Spleen (tissue), 7 donors: Measurements from ENCODE around the gene LGALS12.

Experiments used
- POLR2A ChIP-seq, 3 donors: fragments of 450-650 bp; IDR thresholded peaks; one replicate each; pipeline ENCODE4 v1.5.1; 2017; ENCODE audit warnings: antibody characterized with exemption in 3 of 3, mild to moderate bottlenecking in 1 of 3
- TF ChIP-seq, protein P1 (sequence below), 11 experiments: fragments of 200-600 bp in 7 of 11; fragments of 450-650 bp in 4 of 11; sonication (generic) in 4 of 11; IDR thresholded peaks in 8 of 11; conservative IDR thresholded peaks in 3 of 11; 1 replicate in 7 of 11; 2 replicates in 4 of 11; pipeline versions ENCODE4 v1.4.0 to v1.8.0; 2016 to 2021; ENCODE audit warnings: antibody characterized with exemption in 11 of 11, inconsistent platforms in 4 of 11, mild to moderate bottlenecking in 1 of 11
- donor health status: DM: no; HTN: no; CAD: no; lungs with moderate emphysema.
- donor health status: DM: no; HTN: no; CAD: no.
- donor health status: DM: no; HTN: no; CAD: no.

DNA sequence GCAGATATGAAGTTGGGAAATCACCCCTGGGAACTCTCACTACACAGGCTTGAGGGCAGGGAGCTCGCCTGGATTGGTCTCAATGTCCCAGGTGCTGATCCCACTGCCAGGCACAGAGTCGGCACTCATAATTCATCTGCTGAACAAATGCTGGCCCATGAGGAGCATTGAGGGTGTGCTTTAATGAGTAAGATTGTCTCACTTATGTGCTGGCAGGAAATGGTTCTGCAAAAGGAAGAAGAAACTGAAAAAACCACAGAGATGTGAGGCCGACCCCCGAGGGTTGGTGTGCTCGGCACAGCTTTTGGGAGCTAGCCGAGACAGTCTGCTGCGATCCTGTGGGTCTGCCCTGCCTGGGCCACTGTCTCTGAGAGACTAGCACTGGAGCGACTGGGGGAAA is 47.9 kb downstream of the LGALS12 start:
- TF ChIP-seq, protein P1, sequence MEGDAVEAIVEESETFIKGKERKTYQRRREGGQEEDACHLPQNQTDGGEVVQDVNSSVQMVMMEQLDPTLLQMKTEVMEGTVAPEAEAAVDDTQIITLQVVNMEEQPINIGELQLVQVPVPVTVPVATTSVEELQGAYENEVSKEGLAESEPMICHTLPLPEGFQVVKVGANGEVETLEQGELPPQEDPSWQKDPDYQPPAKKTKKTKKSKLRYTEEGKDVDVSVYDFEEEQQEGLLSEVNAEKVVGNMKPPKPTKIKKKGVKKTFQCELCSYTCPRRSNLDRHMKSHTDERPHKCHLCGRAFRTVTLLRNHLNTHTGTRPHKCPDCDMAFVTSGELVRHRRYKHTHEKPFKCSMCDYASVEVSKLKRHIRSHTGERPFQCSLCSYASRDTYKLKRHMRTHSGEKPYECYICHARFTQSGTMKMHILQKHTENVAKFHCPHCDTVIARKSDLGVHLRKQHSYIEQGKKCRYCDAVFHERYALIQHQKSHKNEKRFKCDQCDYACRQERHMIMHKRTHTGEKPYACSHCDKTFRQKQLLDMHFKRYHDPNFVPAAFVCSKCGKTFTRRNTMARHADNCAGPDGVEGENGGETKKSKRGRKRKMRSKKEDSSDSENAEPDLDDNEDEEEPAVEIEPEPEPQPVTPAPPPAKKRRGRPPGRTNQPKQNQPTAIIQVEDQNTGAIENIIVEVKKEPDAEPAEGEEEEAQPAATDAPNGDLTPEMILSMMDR (IDR thresholded peaks at IDR 0.05 in 8 of 11, conservative IDR thresholded peaks at IDR 0.05 in 3 of 11) = no peak
- no peak for TF ChIP-seq POLR2A (IDR thresholded peaks at IDR 0.05)
